Stimulated activated CD8-positive, alpha-beta memory T cell treated with anti-CD3 and anti-CD28 coated beads, Interleukin-7, amount 100 ng/mL, for 1 hour (primary cell): ENCODE measurements around the gene EIF4EBP3.
"Not testable (repeated sequence)": the region's sequence is repeated elsewhere in the genome, so short reads cannot be mapped to it uniquely, and the experiment has no call there.

Source experiments
- DNase-seq, 2 donors: peaks; one replicate each; pipeline ENCODE4 v3.0.0-alpha.2; 2020; ENCODE audit warnings: low read depth in 2 of 2

EIF4EBP3 gene

GRCh38 chr5:140576776-140577201, 29.3 kb downstream of the EIF4EBP3 start:
- no peak for DNase-seq

GRCh38 chr5:140579188-140579747, 31.8 kb downstream of the EIF4EBP3 start:
- DNase-seq: not testable (repeated sequence)

- no peak for DNase-seq
Observed at GRCh38 chr5:140587495-140587894, 40.0 kb downstream of the EIF4EBP3 start.

GRCh38 chr5:140588311-140589070, 41.0 kb downstream of the EIF4EBP3 start:
- DNase-seq: no peak

GRCh38 chr5:140590861-140591260, 43.4 kb downstream of the EIF4EBP3 start:
- no peak for DNase-seq

GRCh38 chr5:140591747-140592372, 44.4 kb downstream of the EIF4EBP3 start:
- DNase-seq: no peak

GRCh38 chr5:140593070-140593469, 45.6 kb downstream of the EIF4EBP3 start:
- DNase-seq: not testable (repeated sequence)

- DNase-seq: no peak
Observed at GRCh38 chr5:140594169-140594568, 46.7 kb downstream of the EIF4EBP3 start.

GRCh38 chr5:140595538-140596300, 48.3 kb downstream of the EIF4EBP3 start:
- no peak for DNase-seq

- no peak for DNase-seq
Observed at GRCh38 chr5:140596321-140596741, 48.9 kb downstream of the EIF4EBP3 start.

GRCh38 chr5:140598836-140599235, 51.4 kb downstream of the EIF4EBP3 start:
- DNase-seq: no peak
